DMS79 (cell line): Measurements from ENCODE around the gene NDUFAF5.
"Not testable (repeated sequence)": the region's sequence is repeated elsewhere in the genome, so short reads cannot be mapped to it uniquely, and the experiment has no call there.

Experiments
- DNase-seq: peaks from one replicate; lab custom pipeline; 2025; lab: John Stamatoyannopoulos, UW

Gene NDUFAF5, protein sequence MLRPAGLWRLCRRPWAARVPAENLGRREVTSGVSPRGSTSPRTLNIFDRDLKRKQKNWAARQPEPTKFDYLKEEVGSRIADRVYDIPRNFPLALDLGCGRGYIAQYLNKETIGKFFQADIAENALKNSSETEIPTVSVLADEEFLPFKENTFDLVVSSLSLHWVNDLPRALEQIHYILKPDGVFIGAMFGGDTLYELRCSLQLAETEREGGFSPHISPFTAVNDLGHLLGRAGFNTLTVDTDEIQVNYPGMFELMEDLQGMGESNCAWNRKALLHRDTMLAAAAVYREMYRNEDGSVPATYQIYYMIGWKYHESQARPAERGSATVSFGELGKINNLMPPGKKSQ

GRCh38 chr20:13784893-13785715, at the start of gene NDUFAF5, which contains the start of gene ESF1:
Gene NDUFAF5, plus strand, starts transcription at chr20:13785028. Its CDS starts 41 bp downstream, at chr20:13785069.
Gene ESF1, minus strand, starts transcription at chr20:13784919. Its CDS starts 1,779 bp downstream, at chr20:13783140.
- peak; percentile 90 for DNase-seq

DNA sequence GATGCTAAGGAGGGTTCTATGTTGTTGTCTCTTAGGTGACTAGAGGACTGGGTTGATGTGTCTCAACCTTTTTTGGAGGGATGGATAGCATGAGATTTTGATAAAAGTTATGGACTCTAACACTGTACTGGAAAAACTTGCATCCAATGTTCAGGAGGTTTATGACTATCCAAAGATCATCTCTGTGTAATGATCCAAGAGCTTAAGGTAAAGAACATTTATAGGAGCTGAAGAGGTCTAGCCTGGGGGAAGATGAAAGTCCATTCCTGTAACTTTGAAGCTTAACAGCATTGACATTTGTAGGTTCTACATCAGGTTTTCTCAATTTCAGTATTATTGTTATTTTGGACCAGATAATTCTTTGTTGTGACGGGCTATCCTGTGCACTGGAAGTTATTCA, 49.0 kb upstream of the NDUFAF5 start:
- DNase-seq: no peak

DNA sequence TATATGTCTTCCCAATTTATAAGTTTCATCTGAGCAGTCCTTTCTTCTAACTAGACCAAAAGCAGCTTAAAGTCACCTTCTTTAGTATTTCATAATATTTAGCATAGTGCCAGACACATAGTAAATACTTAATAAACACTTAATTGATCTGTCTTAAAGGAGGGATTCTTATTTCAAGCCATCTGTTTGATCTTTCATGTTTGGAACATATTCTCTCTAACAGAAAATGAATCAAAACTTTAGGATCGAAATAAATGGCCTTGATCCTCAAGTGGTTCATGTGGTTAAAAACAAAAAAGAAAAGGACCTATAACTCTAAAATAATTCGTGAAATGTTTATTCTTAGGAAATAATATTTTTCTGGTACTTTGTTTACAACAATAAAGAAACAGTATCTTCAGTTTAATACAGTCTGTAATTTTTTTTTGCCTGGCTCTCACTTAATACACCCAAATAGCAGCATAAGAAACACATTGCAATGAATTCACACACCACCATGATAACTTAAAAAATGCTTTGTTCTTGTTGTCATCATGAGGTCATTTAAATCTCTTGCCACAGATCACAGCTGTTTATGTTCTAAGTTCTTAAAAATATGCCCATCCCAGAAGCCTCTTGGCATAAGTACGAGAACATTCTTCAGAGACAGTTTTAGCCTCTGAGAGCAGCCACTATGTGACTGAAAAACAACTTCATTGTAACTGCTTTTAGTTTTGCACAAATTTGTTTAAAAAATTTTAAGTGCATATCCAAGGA, 48.2 kb upstream of the NDUFAF5 start:
- no peak for DNase-seq

- DNase-seq: not testable (repeated sequence)
Observed at GRCh38 chr20:13738187-13738586, 46.6 kb upstream of the NDUFAF5 start.

GRCh38 chr20:13739731-13740649, 44.8 kb upstream of the NDUFAF5 start:
- DNase-seq: no peak

GRCh38 chr20:13741879-13742278, 42.9 kb upstream of the NDUFAF5 start:
- DNase-seq: no peak

GRCh38 chr20:13744352-13744751, 40.5 kb upstream of the NDUFAF5 start:
- DNase-seq: no peak

- DNase-seq: no peak
Observed at GRCh38 chr20:13745784-13746183, 39.0 kb upstream of the NDUFAF5 start.

DNA sequence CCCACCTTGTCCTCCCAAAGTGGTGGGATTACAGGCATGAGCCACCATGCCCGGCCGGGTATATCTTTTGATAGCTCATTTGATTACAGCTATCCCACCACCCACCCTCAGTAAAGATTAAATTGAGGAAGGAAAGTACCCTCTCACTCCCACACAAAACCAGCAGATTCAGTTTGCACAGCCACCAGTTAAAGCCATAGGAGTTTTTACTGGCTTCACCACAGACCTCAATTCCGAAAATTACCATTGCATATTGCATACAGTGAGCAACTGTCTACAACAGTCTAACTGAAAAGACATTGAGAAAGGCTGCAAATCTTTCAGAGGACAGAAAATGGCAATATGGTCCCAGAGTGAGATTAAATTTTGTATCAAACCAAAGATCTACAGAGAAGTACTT, 35.0 kb upstream of the NDUFAF5 start:
- no peak for DNase-seq

DNA sequence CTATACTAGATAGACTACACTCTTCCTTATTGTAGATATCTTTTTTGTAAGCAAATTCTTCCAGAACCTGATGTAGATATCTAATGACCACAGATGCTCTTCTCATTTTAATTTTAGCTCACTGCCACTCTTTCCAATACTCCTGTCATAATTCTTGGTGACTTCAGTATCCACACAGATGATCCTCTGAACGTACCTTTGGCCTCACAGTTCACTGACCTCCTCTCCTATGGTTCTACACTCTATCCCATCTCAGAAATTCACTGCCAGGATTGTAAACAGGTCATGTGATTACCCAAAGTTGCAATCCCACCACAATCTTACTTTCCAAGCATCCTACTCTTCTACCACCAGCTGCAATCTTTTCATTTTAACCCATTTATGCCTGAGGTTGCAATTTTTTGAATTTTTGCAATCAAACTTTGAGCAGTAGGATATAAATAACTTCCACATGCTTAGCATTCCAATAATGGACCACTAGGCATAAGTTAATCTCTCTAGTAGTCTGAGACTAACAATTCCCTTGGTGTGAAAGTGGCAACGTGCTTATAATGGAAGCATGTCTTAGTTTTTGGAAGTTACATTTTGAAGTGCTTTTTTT, 31.3 kb upstream of the NDUFAF5 start:
- DNase-seq: no peak

GRCh38 chr20:13755809-13756208, 29.0 kb upstream of the NDUFAF5 start:
- no peak for DNase-seq

GRCh38 chr20:13756551-13756950, 28.3 kb upstream of the NDUFAF5 start:
- no peak for DNase-seq

DNA sequence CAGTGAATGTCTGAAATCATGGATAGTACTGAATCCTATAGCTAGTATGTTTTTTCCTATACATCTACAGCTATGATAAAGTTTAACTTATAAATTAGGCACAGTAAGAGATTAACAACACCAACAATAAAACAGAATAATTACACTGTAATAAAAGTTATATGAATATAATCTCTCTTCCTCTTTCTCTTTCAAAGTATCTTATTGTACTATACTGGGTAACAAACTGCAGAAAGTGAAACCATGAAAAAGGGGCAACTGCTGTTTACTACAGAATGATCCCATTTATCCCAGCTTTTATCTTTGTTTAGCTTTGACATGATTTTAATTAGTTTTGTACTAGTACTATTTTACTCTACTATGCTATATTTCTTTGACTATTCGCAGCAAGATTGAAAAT, 25.9 kb upstream of the NDUFAF5 start:
- no peak for DNase-seq

DNA sequence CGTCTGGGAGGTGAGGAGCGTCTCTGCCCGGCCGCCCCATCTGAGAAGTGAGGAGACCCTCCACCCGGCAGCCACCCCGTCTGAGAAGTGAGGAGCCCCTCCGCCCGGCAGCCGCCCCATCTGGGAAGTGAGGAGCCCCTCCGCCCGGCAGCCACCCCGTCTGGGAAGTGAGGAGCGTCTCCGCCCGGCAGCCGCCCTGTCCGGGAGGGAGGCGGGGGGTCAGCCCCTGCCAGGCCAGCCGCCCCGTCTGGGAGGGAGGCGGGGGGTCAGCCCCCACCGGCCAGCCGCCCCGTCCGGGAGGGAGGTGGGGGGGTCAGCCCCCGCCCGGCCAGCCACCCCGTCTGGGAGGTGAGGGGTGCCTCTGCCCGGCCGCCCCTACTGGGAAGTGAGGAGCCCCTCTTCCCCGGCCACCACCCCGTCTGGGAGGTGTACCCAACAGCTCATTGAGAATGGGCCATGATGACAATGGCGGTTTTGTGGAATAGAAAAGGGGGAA, 24.3 kb upstream of the NDUFAF5 start:
- DNase-seq: not testable (repeated sequence)

GRCh38 chr20:13765299-13765698, 19.5 kb upstream of the NDUFAF5 start:
- no peak for DNase-seq

DNA sequence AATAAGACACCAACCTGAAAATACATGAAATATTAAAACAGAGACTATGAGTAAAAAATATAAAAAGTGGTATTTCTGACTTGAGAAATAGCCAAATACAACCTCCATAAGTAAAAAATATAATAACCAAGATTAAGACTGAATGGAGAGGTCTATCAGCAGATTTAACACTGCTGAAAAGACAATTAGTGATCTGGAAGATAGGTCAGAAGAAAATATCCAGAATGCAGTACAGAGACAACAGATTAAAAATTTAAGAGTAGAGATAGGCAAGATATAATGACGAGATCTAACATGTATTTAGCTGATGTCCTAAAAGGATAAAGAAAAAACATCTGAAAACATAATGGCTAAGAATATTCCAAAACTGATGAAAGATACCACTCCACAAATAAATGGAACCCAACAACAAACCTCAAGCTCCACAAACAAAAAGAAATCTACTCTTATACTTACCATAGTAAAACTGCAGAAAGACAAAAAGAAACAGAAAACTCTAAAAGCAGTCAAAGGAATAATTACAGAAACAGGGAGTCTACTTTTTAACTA, 18.9 kb upstream of the NDUFAF5 start:
- DNase-seq: no peak

DNA sequence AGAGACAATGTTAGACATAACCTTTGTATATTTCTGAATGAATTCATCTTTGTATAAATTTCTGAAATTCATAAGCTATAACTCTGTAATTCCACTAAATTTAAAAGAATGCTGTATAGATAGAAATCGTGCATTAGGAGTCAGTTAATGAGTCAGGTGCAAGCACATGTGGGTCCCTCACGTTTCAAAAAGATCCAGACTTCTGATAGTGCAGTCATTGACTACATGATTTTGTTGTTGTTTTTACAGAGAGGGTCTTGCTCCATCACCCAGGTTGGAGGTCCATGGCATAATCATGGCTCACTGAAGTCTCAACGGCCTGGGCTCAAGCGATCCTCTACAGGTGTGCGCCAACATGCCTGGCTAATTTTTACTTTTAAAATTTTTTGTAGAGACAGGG, 14.7 kb upstream of the NDUFAF5 start:
- no peak for DNase-seq

DNA sequence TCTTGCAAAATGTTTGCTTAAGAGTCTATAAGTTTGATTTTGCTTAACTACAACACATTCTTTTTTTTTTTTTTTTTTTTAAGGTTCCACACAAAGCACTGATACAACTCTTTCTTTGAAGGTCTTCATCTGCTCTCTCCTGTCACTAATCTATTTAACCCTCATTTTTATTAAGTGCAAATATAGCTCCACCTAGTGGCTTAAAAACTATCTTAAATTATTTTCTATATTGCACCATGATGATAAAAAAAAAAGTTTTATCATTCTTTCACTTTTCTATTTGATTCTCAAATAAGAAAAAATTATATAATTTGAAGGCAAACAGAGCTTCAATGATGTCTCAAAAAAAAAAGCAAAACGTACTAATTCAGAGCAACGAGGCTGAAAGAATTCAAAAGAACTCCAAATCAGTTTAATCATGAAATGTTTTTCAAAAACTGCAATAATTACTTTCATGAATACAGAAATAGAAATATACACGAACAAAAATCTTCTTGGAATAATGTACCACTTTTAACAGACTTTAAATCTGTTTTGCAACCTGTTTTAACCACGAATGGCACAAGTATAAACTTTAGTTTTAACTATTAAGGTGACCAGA, 12.9 kb upstream of the NDUFAF5 start:
- DNase-seq: peak; percentile 12

DNA sequence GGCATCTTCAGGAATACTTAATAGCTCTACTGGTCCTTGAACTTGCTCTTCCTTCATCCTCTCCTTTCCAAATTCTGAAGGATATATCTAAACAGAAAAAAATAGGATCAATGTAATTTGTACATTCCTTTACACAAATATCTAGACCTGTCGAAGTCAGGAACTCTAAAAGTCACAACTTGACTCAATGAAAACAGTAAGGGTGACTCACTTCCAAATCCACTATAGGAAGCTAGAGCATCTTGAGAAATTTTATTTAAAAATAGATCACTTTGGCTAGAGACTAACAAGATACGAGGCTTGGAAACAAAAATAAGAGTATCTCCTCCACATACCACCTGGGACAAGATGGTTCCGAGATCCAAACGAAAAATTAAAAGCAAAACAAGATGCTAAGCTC, 12.3 kb upstream of the NDUFAF5 start:
- no peak for DNase-seq

- no peak for DNase-seq
Observed at GRCh38 chr20:13775867-13776266, 9.0 kb upstream of the NDUFAF5 start.
